ENCODE measurements around the gene PDLIM7.

GRCh38 chr5:177524941-177525655 is 27.7 kb upstream of the PDLIM7 start:
- no peak for TF ChIP-seq CTCF (IDR thresholded peaks at IDR 0.05)
- no peak for TF ChIP-seq POLR2A (IDR thresholded peaks at IDR 0.05)
- TF ChIP-seq POLR2AphosphoS5 (IDR thresholded peaks at IDR 0.05): no peak
